Activated naive CD8-positive, alpha-beta T cell (primary cell): ENCODE measurements around the gene SLC25A29.

ENCODE experiments used
- H3K27ac Mint-ChIP-seq: one replicate; pipeline ENCODE4 v1.8.0; 2021; ENCODE audit warnings: mixed read lengths
- H3K27me3 Mint-ChIP-seq: one replicate; pipeline ENCODE4 v1.8.0; 2021; ENCODE audit warnings: mixed read lengths
- H3K36me3 Mint-ChIP-seq: one replicate; pipeline ENCODE4 v1.8.0; 2021; ENCODE audit warnings: mixed read lengths
- H3K4me1 Mint-ChIP-seq: one replicate; pipeline ENCODE4 v1.8.0; 2021; ENCODE audit warnings: low read depth, mixed read lengths
- H3K4me3 Mint-ChIP-seq: one replicate; pipeline ENCODE4 v1.8.0; 2021; ENCODE audit warnings: mild to moderate bottlenecking, mixed read lengths
- H3K9me3 Mint-ChIP-seq: one replicate; pipeline ENCODE4 v1.8.0; 2021; ENCODE audit warnings: low read depth, mixed read lengths

Gene SLC25A29

DNA sequence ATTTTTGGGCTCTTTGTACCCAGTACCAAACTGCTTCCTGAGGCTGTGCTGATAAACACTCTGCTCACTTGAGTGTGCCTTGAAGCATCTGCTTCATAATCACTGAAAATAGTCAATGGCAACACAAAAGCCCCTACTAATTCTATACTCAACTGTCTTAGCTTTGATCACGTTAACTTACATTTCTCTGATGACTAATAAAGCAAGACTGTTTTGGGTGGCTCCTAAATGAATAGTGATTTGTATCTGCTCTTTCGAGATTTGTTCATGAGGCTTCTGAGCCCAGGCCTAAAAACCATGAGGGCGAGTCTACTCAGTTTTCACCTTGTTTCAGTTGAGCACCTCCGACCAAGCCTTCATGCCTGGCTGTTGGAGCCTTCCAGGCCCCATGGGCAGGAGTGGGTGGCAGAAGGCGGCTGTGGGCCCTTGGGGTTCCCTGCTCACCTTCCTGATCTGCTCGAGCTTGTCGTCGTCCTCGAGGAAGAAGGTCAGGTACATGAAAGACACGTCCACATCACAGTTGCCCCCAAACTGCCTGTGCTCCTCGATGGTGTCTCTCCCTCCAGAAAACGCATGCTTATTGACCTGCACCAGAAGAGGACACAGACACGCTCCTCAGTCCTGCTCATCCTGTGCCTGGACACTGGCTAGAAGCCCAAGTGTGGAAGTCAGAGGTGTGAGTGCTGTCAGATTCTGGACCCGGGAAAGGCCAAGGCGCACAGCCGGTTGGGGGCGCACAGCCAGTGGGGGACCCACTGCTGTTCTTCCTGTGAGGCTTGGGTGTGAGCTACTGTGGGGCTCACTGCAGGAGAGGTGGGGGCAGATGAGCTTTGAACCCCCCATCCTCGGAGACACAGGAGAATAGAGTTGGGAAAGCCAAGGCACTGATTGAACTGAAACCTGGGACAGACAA lies 30.6 kb upstream of the SLC25A29 start:
- H3K4me3 Mint-ChIP-seq, result no peak overlapping the region
- no peaks in the 10 kb centered on the region for H3K9me3 Mint-ChIP-seq
- peaks cover 11% of the 10 kb centered on the region for H3K4me1 Mint-ChIP-seq
- H3K36me3 Mint-ChIP-seq, result peaks cover 9% of the 10 kb centered on the region
- no peaks in the 10 kb centered on the region for H3K27me3 Mint-ChIP-seq
- H3K27ac Mint-ChIP-seq, result no peak overlapping the region

DNA sequence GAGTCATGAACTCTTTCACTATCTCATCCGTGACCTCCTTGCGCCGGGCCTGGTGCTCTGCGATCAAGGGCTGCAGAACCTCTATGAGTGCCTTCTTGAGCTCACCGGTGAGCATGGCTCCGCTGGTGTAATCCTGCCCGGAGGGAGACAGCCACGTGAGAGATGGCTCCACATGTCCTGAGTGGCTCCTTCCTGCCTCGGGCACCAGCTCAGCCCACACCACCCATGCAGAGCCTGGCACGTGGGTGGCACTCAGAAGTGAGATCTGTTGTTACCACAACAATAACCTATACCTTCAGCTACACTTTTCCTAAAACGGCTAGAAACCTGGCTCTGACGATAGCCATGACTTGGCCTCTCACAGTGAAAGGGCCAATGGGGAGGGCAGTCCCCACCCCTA lies 28.7 kb upstream of the SLC25A29 start:
- H3K9me3 Mint-ChIP-seq, result no peaks in the 10 kb centered on the region
- H3K4me1 Mint-ChIP-seq, result peaks cover 2% of the 10 kb centered on the region
- no peak overlapping the region for H3K27ac Mint-ChIP-seq
- peaks cover 7% of the 10 kb centered on the region for H3K36me3 Mint-ChIP-seq
- H3K27me3 Mint-ChIP-seq, result no peaks in the 10 kb centered on the region
- no peak overlapping the region for H3K4me3 Mint-ChIP-seq

DNA sequence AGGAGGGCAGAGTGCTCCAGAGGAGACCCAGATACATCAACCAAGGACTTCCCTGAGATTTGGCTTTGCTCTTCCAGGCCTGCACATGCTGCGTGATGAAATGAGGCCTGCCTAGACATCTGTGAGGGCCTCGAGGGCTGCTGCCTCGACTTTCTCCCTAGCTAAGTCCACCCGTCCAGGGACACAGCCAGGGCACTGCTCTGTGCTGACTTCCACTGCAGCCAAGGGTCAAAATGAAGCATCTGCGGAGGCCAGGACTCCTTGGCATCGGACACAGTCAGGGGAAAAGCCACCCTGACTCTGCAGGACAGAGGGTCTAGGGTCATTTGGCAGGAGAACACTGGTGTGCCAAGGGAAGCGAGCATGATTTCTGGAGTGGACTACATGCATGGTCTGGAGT lies 27.6 kb upstream of the SLC25A29 start:
- Mint-ChIP-seq H3K9me3 (no peaks in the 10 kb centered on the region), H3K27me3 (no peaks in the 10 kb centered on the region), H3K27ac (no peak overlapping the region), H3K4me3 (no peak overlapping the region), H3K4me1 (peaks cover 2% of the 10 kb centered on the region), H3K36me3 (peaks cover 7% of the 10 kb centered on the region)

DNA sequence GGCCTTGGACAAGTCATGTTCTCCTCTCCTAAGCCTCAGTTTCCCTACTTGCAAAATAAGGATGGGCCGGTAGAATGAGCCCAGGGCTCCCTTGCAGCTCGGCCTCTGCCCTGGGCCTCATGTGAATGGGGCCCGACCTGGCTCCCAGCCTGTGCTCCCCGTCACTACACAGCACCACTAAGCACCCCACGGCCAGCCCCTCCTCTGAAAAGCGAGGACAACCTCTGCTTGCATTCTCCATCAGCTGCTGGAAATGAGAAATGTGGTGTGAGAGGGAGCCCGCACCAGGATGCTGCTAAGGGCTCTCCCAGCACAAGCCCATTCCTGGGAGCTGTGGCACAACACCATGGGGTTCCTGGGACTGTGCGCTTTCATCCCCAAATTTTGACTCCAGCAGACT lies 27.1 kb upstream of the SLC25A29 start:
- Mint-ChIP-seq H3K27me3 (no peaks in the 10 kb centered on the region), H3K27ac (no peak overlapping the region), H3K36me3 (peaks cover 7% of the 10 kb centered on the region)

DNA sequence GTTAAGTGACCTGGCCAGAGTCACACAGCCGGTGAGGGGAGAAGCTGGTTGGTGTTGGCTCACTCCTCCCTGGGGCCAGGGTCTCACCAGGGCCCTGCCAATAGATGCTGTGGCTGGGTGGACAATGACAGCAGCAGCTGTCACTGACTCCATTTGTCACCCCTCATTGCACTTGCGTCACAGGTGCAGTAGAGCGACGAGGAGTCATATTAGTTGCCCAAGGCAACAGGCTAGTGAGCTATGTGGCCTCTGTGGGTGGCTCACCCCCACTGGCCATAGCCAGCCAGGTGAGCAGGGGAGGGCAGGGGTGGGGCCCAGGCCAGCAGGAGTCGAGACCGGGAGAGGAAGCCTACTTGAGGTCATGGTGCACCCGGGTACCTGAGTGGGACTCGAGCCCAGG lies 26.6 kb upstream of the SLC25A29 start:
- H3K4me1 Mint-ChIP-seq, result peaks cover 2% of the 10 kb centered on the region
- H3K36me3 Mint-ChIP-seq, result peaks cover 7% of the 10 kb centered on the region
- no peaks in the 10 kb centered on the region for H3K9me3 Mint-ChIP-seq
- no peak overlapping the region for H3K4me3 Mint-ChIP-seq
- H3K27me3 Mint-ChIP-seq, result no peaks in the 10 kb centered on the region
- H3K27ac Mint-ChIP-seq, result no peak overlapping the region

More for the DNA sequence above, 27.1 kb upstream of the SLC25A29 start:
- H3K4me1 Mint-ChIP-seq, result peaks cover 2% of the 10 kb centered on the region
- H3K4me3 Mint-ChIP-seq, result no peak overlapping the region
- no peaks in the 10 kb centered on the region for H3K9me3 Mint-ChIP-seq

DNA sequence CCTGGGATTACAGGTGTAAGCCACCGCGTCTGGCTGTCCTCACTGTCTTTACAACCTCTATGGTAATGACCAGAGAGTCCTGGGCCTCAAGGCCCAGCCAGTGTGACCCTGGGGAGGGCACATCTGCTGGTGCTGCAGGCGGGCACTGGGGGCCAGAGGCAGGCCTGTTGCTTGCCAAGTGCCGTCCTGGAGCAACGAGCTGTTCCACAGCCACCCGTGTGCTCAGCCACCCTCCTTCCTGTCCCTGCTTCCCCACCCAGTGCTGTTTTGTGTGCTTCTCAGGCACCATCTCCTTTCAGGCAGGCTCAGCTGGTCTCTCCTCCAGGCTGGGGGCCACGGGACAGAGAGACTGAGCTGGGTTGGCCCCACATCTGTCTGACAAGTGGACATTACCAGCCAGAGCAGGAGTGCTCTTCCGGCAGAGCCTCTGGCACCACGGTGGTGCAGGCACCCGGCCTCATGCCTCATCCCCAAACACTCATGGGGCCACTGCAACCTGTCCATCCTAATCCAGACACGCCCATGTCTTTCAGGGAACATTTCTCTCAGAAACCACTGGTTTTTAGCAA lies 25.9 kb upstream of the SLC25A29 start:
- Mint-ChIP-seq H3K4me3 (no peak overlapping the region), H3K27ac (no peak overlapping the region), H3K4me1 (peaks cover 2% of the 10 kb centered on the region), H3K9me3 (no peaks in the 10 kb centered on the region), H3K27me3 (no peaks in the 10 kb centered on the region), H3K36me3 (peaks cover 7% of the 10 kb centered on the region)

DNA sequence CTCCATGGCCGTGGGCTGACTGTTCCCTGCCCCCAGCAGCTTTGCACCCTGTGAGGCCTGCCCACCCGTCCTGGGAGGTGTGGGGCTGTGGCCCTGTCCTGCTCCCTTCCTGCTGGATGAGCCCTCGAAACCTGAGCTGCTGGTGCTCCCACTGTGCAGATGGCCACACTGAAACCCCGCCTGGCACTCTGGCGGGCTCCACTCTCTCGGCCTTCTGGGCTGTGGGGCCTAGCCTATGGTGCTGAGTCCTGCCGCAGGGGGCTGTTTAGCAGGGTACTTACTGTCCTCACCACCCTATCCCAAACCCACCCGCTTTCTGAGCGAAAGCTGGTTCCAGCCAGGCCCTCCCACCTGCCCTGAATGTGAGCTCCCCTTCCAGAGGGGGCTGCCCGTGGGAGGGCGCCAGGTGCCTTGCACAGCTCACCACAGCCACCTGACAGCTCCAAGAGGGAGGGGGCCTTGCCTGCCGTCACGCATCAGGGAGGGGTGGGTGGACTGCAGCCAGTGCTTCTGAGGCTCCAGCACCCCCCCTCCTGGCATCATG lies 24.2 kb upstream of the SLC25A29 start:
- no peak overlapping the region for H3K27ac Mint-ChIP-seq
- no peaks in the 10 kb centered on the region for H3K27me3 Mint-ChIP-seq
- H3K4me1 Mint-ChIP-seq, result no peaks in the 10 kb centered on the region
- no peaks in the 10 kb centered on the region for H3K36me3 Mint-ChIP-seq
- H3K4me3 Mint-ChIP-seq, result no peak overlapping the region
- H3K9me3 Mint-ChIP-seq, result no peaks in the 10 kb centered on the region

DNA sequence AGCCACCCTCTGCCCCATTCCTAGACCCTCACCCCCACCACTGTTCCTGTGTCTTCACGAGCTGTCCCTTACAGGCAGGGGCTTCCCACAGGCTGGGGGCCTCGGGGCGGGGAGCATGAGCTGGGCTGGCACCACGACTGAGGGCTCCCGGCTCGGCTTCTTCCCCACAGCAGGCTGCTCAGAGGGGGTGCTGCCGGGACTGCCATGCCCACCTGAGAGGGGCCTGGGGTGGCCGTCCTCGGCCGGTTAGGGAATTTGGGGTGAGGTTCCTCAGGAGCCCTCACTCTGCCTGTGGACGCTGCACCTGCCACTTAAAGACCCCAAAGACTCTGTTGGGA lies 23.7 kb upstream of the SLC25A29 start:
- Mint-ChIP-seq H3K4me3 (no peak overlapping the region), H3K27me3 (no peaks in the 10 kb centered on the region), H3K27ac (no peak overlapping the region), H3K4me1 (no peaks in the 10 kb centered on the region), H3K9me3 (no peaks in the 10 kb centered on the region), H3K36me3 (no peaks in the 10 kb centered on the region)

DNA sequence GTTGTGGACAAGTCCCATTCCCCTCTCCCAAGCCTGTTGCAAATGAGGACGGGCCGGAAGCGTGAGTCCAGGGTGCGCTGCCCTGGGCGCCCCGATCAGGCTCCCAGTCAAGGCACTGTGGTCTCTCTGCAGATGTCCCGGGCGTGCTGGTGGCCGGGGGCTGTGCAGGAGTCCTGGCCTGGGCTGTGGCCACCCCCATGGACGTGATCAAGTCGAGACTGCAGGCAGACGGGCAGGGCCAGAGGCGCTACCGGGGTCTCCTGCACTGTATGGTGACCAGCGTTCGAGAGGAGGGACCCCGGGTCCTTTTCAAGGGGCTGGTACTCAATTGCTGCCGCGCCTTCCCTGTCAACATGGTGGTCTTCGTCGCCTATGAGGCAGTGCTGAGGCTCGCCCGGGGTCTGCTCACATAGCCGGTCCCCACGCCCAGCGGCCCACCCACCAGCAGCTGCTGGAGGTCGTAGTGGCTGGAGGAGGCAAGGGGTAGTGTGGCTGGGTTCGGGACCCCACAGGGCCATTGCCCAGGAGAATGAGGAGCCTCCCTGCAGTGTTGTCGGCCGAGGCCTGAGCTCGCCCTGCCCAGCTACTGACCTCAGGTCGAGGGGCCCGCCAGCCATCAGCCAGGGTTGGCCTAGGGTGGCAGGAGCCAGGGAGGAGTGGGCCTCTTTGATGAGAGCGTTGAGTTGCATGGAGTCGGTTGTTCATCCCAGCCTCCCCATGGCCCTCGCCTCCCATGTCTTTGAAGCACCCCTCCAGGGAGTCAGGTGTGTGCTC lies 23.2 kb upstream of the SLC25A29 start:
- H3K4me1 Mint-ChIP-seq, result no peaks in the 10 kb centered on the region
- H3K36me3 Mint-ChIP-seq, result no peaks in the 10 kb centered on the region
- no peak overlapping the region for H3K27ac Mint-ChIP-seq
- no peaks in the 10 kb centered on the region for H3K9me3 Mint-ChIP-seq
- H3K4me3 Mint-ChIP-seq, result no peak overlapping the region
- H3K27me3 Mint-ChIP-seq, result no peaks in the 10 kb centered on the region

DNA sequence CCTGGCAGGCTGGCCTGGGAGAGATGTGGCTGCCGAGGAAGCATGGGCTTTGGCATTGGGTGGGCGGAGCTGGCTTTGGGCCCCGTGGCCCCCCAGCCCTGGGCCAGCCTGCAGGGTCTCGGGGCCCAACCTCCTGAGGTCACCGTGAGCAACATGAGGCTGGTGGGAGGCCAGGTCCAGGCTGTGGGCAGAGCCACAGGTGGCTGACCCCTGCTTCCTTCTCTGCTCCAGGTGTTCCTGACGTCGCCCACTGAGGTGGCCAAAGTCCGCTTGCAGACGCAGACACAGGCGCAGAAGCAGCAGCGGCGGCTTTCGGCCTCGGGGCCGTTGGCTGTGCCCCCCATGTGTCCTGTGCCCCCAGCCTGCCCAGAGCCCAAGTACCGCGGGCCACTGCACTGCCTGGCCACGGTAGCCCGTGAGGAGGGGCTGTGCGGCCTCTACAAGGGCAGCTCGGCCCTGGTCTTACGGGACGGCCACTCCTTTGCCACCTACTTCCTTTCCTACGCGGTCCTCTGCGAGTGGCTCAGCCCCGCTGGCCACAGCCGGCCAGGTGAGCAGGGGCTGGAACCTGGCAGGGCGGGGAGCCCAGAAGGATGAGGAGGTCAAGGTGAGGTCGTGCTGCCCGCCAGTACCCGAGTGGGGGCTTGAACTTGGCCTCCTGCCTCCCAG lies 22.4 kb upstream of the SLC25A29 start:
- H3K27ac Mint-ChIP-seq, result no peak overlapping the region
- no peak overlapping the region for H3K4me3 Mint-ChIP-seq
- no peaks in the 10 kb centered on the region for H3K27me3 Mint-ChIP-seq
- no peaks in the 10 kb centered on the region for H3K36me3 Mint-ChIP-seq
- no peaks in the 10 kb centered on the region for H3K4me1 Mint-ChIP-seq
- no peaks in the 10 kb centered on the region for H3K9me3 Mint-ChIP-seq

DNA sequence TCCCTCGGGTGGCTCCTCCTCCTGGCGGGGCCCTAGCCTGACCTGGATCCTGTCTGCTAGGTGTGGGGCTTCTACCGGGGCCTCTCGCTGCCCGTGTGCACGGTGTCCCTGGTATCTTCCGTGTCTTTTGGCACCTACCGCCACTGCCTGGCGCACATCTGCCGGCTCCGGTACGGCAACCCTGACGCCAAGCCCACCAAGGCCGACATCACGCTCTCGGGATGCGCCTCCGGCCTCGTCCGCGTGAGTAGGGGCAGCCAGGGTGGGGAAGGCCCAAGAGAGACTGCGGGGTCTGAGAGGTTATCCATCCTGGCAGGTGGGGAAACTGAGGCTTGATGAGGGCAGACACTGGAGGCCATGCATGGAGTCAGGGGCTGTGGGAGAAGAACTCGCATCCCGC lies 20.9 kb upstream of the SLC25A29 start:
- Mint-ChIP-seq H3K36me3 (no peaks in the 10 kb centered on the region), H3K9me3 (no peaks in the 10 kb centered on the region), H3K27ac (no peak overlapping the region), H3K27me3 (no peaks in the 10 kb centered on the region), H3K4me3 (no peak overlapping the region), H3K4me1 (no peaks in the 10 kb centered on the region)

DNA sequence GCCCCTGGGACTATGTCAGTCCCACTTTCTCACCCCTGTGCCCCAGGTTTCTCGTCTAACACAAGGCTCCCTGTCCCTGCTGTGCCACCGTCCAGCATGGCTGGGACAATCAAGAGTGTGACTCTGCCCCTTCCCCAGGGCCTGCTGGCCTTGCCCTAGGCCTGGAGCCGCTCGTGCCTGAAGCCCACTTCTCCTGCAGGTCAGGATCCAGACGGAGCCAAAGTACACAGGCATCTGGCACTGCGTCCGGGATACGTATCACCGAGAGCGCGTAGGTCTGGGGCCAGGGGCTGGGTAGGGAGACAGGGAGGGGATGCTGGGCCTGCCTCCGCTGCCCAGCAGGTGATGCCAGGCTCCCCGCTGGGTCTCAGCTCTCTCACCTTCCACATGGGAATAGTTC lies 19.7 kb upstream of the SLC25A29 start:
- no peaks in the 10 kb centered on the region for H3K27me3 Mint-ChIP-seq
- no peaks in the 10 kb centered on the region for H3K36me3 Mint-ChIP-seq
- H3K4me3 Mint-ChIP-seq, result no peak overlapping the region
- no peaks in the 10 kb centered on the region for H3K9me3 Mint-ChIP-seq
- H3K27ac Mint-ChIP-seq, result no peak overlapping the region
- no peaks in the 10 kb centered on the region for H3K4me1 Mint-ChIP-seq

DNA sequence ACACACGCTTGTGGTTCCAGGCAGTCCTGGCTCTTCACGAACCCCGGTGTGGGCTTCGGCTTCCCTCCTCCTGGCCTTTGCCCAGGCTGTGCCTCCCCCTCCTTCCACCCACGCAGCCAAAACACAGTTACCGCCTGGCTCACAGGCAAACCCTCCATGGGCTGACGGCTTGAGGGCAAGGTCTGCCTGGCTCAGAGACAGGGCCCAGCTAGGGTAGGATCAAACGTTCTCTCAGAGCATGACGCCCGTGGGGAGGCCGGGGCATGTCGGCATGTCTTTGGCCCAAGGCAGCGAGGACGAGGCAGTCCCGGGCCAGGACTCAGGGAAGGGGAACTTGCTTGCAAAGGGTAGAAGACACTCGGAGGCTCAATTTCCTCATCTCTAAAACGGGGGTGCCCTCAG lies 19.0 kb upstream of the SLC25A29 start:
- no peaks in the 10 kb centered on the region for H3K36me3 Mint-ChIP-seq
- no peak overlapping the region for H3K27ac Mint-ChIP-seq
- no peaks in the 10 kb centered on the region for H3K4me1 Mint-ChIP-seq
- no peak overlapping the region for H3K4me3 Mint-ChIP-seq
- no peaks in the 10 kb centered on the region for H3K27me3 Mint-ChIP-seq
- no peaks in the 10 kb centered on the region for H3K9me3 Mint-ChIP-seq

DNA sequence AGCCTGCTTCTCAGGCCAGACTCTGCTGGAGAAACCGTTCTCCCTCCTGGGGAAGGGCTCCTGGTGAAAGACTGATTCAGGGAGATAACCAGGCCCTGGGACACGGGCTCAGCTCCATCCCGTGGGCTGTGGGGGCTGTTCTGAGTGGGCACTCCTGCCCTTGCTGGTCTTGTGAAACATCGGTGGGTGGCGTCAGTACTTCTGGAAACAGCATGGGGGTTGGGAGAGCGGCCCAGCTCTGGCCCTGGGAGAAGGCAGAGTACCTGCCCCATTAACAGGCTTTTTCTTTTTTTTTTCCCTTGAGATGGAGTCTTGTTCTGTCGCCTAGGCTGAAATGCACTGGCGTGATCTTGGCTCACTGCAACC lies 17.7 kb upstream of the SLC25A29 start:
- H3K4me1 Mint-ChIP-seq, result no peaks in the 10 kb centered on the region
- no peak overlapping the region for H3K27ac Mint-ChIP-seq
- H3K27me3 Mint-ChIP-seq, result no peaks in the 10 kb centered on the region
- no peaks in the 10 kb centered on the region for H3K36me3 Mint-ChIP-seq
- no peak overlapping the region for H3K4me3 Mint-ChIP-seq
- no peaks in the 10 kb centered on the region for H3K9me3 Mint-ChIP-seq
